B cell (primary cell): ENCODE measurements around the gene TFAP2D.

Experiments
- CTCF ChIP-seq: fragments of 200-600 bp; IDR thresholded peaks from one replicate; pipeline ENCODE4 v1.8.0; 2022; ENCODE audit warnings: antibody characterized with exemption, mild to moderate bottlenecking
- EZH2 ChIP-seq: IDR thresholded peaks from 2 replicates; pipeline ENCODE4 v1.6.1; 2012; ENCODE audit warnings: borderline replicate concordance, low read depth, mild to moderate bottlenecking, moderate library complexity, low read length; ENCODE audit not compliant: insufficient read depth, poor library complexity, severe bottlenecking

- TF ChIP-seq CTCF (no peak), EZH2 (no peak)
These were observed 3.7 kb downstream of the TFAP2D start for GRCh38 chr6:50716899-50717509.
